ENCODE results near the gene RSRP1. TPM values are rescaled to one million over a fixed set of nuclear protein-coding genes. Genes with fewer than 3 reads are reported as not detected.

The RSRP1 gene, protein sequence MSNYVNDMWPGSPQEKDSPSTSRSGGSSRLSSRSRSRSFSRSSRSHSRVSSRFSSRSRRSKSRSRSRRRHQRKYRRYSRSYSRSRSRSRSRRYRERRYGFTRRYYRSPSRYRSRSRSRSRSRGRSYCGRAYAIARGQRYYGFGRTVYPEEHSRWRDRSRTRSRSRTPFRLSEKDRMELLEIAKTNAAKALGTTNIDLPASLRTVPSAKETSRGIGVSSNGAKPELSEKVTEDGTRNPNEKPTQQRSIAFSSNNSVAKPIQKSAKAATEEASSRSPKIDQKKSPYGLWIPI
- 13.0 to 27.1 TPM (median 25.4 TPM) in 5 replicates for total RNA-seq (2022; extraction: Qiagen RNA extraction; ENCODE audit: low read depth)

GRCh38 chr1:25247024-25247828 is at the start of gene RSRP1:
Gene RSRP1 (minus strand): TSS chr1:25247454. CDS start chr1:25246963, 491 bp downstream.

GRCh38 chr1:25272238-25272637 is 25.0 kb upstream of the RSRP1 start, which contains the start of gene RHD:
Gene RHD (plus strand): TSS chr1:25272509. CDS start chr1:25272548, 39 bp downstream.

GRCh38 chr1:25232027-25232865 is 15.0 kb downstream of the RSRP1 start, which contains the start of gene SYF2:
Gene SYF2 (minus strand): TSS chr1:25232502. CDS start chr1:25232467, 35 bp downstream.

Other genes with a start within 250 kb of the RSRP1 start
- 36.7 to 44.0 TPM (median 38.1 TPM) in 5 replicates for gene SYF2, start 15.0 kb downstream of the RSRP1 start, total RNA-seq (2022; extraction: Qiagen RNA extraction; ENCODE audit: low read depth)
- not detected in 5 replicates for gene RHD, start 25.1 kb upstream of the RSRP1 start, total RNA-seq (2022; extraction: Qiagen RNA extraction; ENCODE audit: low read depth)
- gene TMEM50A, start 90.9 kb upstream of the RSRP1 start, total RNA-seq (2022; extraction: Qiagen RNA extraction; ENCODE audit: low read depth), result 70.9 to 85.9 TPM (median 75.2 TPM) in 5 replicates
- gene RHCE, start 173.4 kb upstream of the RSRP1 start, total RNA-seq (2022; extraction: Qiagen RNA extraction; ENCODE audit: low read depth), result 0.09 to 0.19 TPM (median 0.13 TPM) in 3 of 5 replicates, not detected in the others
- gene MACO1, start 183.4 kb upstream of the RSRP1 start, total RNA-seq (2022; extraction: Qiagen RNA extraction; ENCODE audit: low read depth), result 8.6 to 11.1 TPM (median 10.3 TPM) in 5 replicates